Calu3 (cell line): ENCODE measurements around the gene IL1F10. TPM values are rescaled to one million over a fixed set of nuclear protein-coding genes. Genes with fewer than 3 reads are reported as not detected.
"Not testable (repeated sequence)": the region's sequence is repeated elsewhere in the genome, so short reads cannot be mapped to it uniquely, and the experiment has no call there.

Source experiments
- BruUV-seq: library from RNA; stranded (reverse); fragments of 400-500 nt; replicated peaks from 2 replicates; lab custom pipeline; 2021; lab: Mats Ljungman, UMichigan
- CTCF ChIA-PET: fragments of 300-600 bp; sonication (Branson Sonifier 250); formaldehyde crosslinking; loops from one replicate; lab custom pipeline; 2022; ENCODE audit warnings: antibody characterized with exemption; lab: Charles Lee
- DNase-seq: peaks from one replicate; pipeline ENCODE4 v3.0.0; 2022
- H3K27ac Mint-ChIP-seq: one replicate; pipeline ENCODE4 v1.8.0; 2022; ENCODE audit warnings: mixed read lengths; ENCODE audit not compliant: unreplicated experiment
- H3K27me3 Mint-ChIP-seq: one replicate; pipeline ENCODE4 v1.8.0; 2022; ENCODE audit warnings: mixed read lengths; ENCODE audit not compliant: unreplicated experiment
- H3K36me3 Mint-ChIP-seq: one replicate; pipeline ENCODE4 v1.8.0; 2022; ENCODE audit warnings: mild to moderate bottlenecking, moderate library complexity, mixed read lengths; ENCODE audit not compliant: insufficient read depth, unreplicated experiment
- H3K4me1 Mint-ChIP-seq: one replicate; pipeline ENCODE4 v1.8.0; 2022; ENCODE audit warnings: mild to moderate bottlenecking, low read depth, mixed read lengths; ENCODE audit not compliant: unreplicated experiment
- H3K4me3 Mint-ChIP-seq: one replicate; pipeline ENCODE4 v1.8.0; 2022; ENCODE audit warnings: mild to moderate bottlenecking, low read depth, moderate library complexity, mixed read lengths; ENCODE audit not compliant: unreplicated experiment
- H3K9me3 Mint-ChIP-seq: one replicate; pipeline ENCODE4 v1.8.0; 2022; ENCODE audit warnings: low read depth, mixed read lengths; ENCODE audit not compliant: unreplicated experiment
- CTCF ChIP-seq: fragments of 200-600 bp; IDR thresholded peaks from one replicate; pipeline ENCODE4 v1.8.0; 2022; ENCODE audit warnings: antibody characterized with exemption; ENCODE audit not compliant: unreplicated experiment
- intact Hi-C: fragments of 100-400 bp; cut with micrococcal nuclease; formaldehyde crosslinking; loops from one replicate; pipeline ENCODE4 v1.10.0; 2022; ENCODE audit not compliant: unreplicated experiment
- total RNA-seq: library from RNA; stranded (reverse); gene quantifications from 2 replicates; pipeline ENCODE4 v1.2.3, GENCODE V29; 2022

The IL1F10 gene
- total RNA-seq, 1 experiment from 2014 or later = not detected

- no peak overlapping the region for H3K27ac Mint-ChIP-seq
- H3K4me1 Mint-ChIP-seq = no peaks in the 10 kb centered on the region
- no peak for TF ChIP-seq CTCF
- no peak for DNase-seq
- H3K36me3 Mint-ChIP-seq = no peaks in the 10 kb centered on the region
- no peaks in the 10 kb centered on the region for H3K27me3 Mint-ChIP-seq
- intact Hi-C loops = no loop called here
- no TSS peak for BruUV-seq
- H3K4me3 Mint-ChIP-seq = no peak overlapping the region
- no peaks in the 10 kb centered on the region for H3K9me3 Mint-ChIP-seq
- CTCF ChIA-PET = no interaction called here
Measured at GRCh38 chr2:113091231-113091896, 23.6 kb downstream of the IL1F10 start.

GRCh38 chr2:113092864-113093612, 25.3 kb downstream of the IL1F10 start:
- H3K4me3 Mint-ChIP-seq = no peak overlapping the region
- H3K4me1 Mint-ChIP-seq = no peaks in the 10 kb centered on the region
- no peak for TF ChIP-seq CTCF
- H3K27ac Mint-ChIP-seq = no peak overlapping the region
- BruUV-seq = no TSS peak
- CTCF ChIA-PET = interaction anchor here (0.7 to 1.2 kb wide), 2 partner anchors 13 to 90 kb away, joined by 4 read pairs; no protein-coding TSS in a partner anchor
- H3K36me3 Mint-ChIP-seq = no peaks in the 10 kb centered on the region
- peaks cover 5% of the 10 kb centered on the region for H3K9me3 Mint-ChIP-seq
- no peak for DNase-seq
- intact Hi-C loops = no loop called here
- H3K27me3 Mint-ChIP-seq = no peaks in the 10 kb centered on the region

- H3K27ac Mint-ChIP-seq = no peak overlapping the region
- CTCF ChIA-PET = interaction anchor here (1.2 kb wide), 1 partner anchor 13 kb away, joined by 4 read pairs; no protein-coding TSS in a partner anchor
- no TSS peak for BruUV-seq
- intact Hi-C loops = no loop called here
- H3K27me3 Mint-ChIP-seq = no peaks in the 10 kb centered on the region
- no peak for DNase-seq
- H3K4me3 Mint-ChIP-seq = no peak overlapping the region
- H3K9me3 Mint-ChIP-seq = peaks cover 5% of the 10 kb centered on the region
- TF ChIP-seq CTCF = no peak
- H3K4me1 Mint-ChIP-seq = no peaks in the 10 kb centered on the region
- no peaks in the 10 kb centered on the region for H3K36me3 Mint-ChIP-seq
Measured at GRCh38 chr2:113093613-113093977, 25.8 kb downstream of the IL1F10 start.

- BruUV-seq, H3K27me3 Mint-ChIP-seq, H3K9me3 Mint-ChIP-seq, H3K36me3 Mint-ChIP-seq, H3K4me1 Mint-ChIP-seq, DNase-seq, H3K27ac Mint-ChIP-seq, CTCF ChIA-PET, intact Hi-C loops, H3K4me3 Mint-ChIP-seq: not testable (repeated sequence)
Measured at GRCh38 chr2:113096306-113096705, 28.5 kb downstream of the IL1F10 start.

GRCh38 chr2:113096842-113097618, 29.3 kb downstream of the IL1F10 start:
- H3K4me1 Mint-ChIP-seq, H3K27me3 Mint-ChIP-seq, H3K36me3 Mint-ChIP-seq, H3K9me3 Mint-ChIP-seq, H3K4me3 Mint-ChIP-seq, intact Hi-C loops, DNase-seq, H3K27ac Mint-ChIP-seq, CTCF ChIA-PET, BruUV-seq: not testable (repeated sequence)
